ENCODE results near the gene GPR4. TPM values are rescaled to one million over a fixed set of nuclear protein-coding genes. Genes with fewer than 3 reads are reported as not detected.
A peak's percentile ranks its signal among the peaks of the same experiment; 100 is the strongest.

The GPR4 gene
- 1 to 10 TPM; 3.6 to 9.4 (median 5.6) TPM for total RNA-seq

DNA sequence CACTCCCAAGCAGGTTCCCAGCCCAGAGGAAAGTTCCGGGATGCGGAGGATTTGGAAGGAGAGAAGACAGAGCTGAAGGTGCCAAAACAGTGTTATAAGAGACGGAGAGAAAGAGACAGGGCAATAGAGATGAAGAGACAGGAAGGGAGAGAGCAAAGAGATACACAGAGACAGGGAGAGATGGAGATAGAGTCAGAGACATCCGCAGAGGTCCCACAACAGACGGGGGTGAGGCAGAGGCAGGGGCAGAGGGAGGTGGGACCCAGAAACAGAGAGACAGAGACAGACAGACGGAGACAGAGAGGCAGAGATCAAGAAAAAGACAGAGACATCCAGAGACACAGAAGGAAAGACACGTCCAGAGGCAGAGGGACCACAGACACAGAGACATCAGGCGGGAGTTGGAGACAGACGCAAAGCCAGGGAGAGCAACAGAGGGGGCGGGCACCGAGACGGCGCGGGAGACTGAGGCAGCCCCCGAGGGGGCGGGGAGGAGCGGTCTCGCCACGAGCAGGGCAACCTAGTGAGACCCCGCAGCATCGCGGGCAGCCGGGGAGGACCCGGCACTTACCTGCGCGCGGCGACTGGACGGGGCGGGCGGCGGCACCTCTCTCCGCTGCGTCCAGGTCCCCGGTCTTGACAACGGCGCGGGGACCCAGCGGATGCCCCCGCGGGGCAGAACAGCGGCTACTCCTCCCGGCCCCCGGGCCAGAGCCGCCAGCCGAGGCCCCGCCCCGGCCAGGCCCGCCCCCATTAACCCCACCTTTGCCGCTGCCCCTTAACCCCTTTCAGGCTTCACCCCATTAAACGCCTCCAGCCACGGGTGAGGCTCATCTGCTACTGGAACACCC is at the start of gene GPR4:
Gene GPR4, minus strand, starts transcription at position 689 of the 851 bp plus-strand sequence. CDS start 10,346 bp downstream, outside the sequence.
- TF ChIP-seq POLR2A (IDR thresholded peaks at IDR 0.05), result no peak
- TF ChIP-seq, protein P1, sequence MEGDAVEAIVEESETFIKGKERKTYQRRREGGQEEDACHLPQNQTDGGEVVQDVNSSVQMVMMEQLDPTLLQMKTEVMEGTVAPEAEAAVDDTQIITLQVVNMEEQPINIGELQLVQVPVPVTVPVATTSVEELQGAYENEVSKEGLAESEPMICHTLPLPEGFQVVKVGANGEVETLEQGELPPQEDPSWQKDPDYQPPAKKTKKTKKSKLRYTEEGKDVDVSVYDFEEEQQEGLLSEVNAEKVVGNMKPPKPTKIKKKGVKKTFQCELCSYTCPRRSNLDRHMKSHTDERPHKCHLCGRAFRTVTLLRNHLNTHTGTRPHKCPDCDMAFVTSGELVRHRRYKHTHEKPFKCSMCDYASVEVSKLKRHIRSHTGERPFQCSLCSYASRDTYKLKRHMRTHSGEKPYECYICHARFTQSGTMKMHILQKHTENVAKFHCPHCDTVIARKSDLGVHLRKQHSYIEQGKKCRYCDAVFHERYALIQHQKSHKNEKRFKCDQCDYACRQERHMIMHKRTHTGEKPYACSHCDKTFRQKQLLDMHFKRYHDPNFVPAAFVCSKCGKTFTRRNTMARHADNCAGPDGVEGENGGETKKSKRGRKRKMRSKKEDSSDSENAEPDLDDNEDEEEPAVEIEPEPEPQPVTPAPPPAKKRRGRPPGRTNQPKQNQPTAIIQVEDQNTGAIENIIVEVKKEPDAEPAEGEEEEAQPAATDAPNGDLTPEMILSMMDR (IDR thresholded peaks at IDR 0.05), result no peak
- intact Hi-C loops (cut with DNase I), result no loop called here

DNA sequence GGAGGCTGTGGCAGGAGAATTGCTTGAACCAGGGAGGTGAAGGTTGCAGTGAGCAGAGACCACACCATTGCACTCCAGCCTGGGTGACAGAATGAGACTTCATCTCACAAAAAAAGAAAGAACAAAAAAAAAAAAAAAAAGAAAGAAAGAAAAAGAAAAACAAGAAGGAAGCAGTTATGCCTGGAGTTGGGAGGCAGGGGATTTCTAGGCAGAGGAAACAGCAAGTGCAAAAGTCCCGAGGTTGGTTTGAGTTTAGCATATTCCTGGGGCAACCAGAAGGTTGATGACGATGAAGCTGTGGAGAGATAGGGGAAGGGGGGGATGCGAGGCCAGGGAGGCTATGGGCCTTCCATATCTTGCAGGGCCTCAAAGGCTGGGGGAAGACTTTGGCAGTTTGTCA is 48.7 kb upstream of the GPR4 start:
- DNase-seq, result no peak
- WGBS, 2 donors, result 80 to 89% methylated on average over 3 of the region's 3 CpGs

More for the DNA sequence above, at the start of gene GPR4:
- no peaks in the 10 kb centered on the region for H3K36me3 ChIP-seq
- DNase-seq, result no peak
- H3K27me3 ChIP-seq, result peaks cover 12% of the 10 kb centered on the region
- H3K4me1 ChIP-seq, result peaks cover 4 to 5% of the 10 kb centered on the region in 2 donors
- peak within 1 kb of the TSS in 1 of 3 donors; percentile 29 for H3K4me3 ChIP-seq (replicated peaks in 1 of 3)
- H3K27ac ChIP-seq, result peak within 1 kb of the TSS; percentile 22 to 66 (median 63)
- H3K9me3 ChIP-seq, result no peaks in the 10 kb centered on the region
- 2 to 3% methylated on average over 29 to 33 of the region's 52 CpGs for WGBS, 2 donors

DNA sequence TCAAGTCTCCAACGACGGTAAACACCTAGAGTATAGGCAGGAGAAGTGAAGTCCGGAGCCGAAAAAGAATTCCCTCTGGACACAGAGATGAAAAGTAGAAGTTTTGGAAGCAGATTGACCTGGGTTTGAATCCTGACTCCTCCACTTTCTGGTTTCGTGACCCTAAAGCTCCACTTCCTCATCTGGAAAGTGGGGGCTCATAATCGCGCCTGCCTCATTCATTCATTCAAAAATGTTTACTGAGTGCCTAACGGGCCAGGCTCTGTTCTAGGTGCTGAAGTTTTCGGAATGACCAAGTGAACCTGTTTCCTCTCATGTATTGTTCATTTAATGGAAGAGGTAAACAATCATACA is 44.3 kb upstream of the GPR4 start:
- H3K36me3 ChIP-seq, result no peaks in the 10 kb centered on the region
- no peak overlapping the region for H3K27ac ChIP-seq
- TF ChIP-seq, protein P1 (IDR thresholded peaks at IDR 0.05), result no peak
- no peak for TF ChIP-seq POLR2A (IDR thresholded peaks at IDR 0.05)
- intact Hi-C loops (cut with DNase I), result no loop called here
- 17 to 26% methylated on average over 8 to 9 of the region's 9 CpGs for WGBS, 2 donors
- DNase-seq, result no peak
- no peaks in the 10 kb centered on the region for H3K9me3 ChIP-seq
- no peak overlapping the region for H3K4me3 ChIP-seq (replicated peaks in 1 of 3)
- H3K4me1 ChIP-seq, result peaks cover 10 to 30% of the 10 kb centered on the region in 2 donors
- peaks cover 12% of the 10 kb centered on the region for H3K27me3 ChIP-seq

More for the DNA sequence above, 48.7 kb upstream of the GPR4 start:
- intact Hi-C loops (cut with DNase I), result no loop called here
- H3K27me3 ChIP-seq, result no peaks in the 10 kb centered on the region
- H3K9me3 ChIP-seq, result no peaks in the 10 kb centered on the region
- TF ChIP-seq POLR2A (IDR thresholded peaks at IDR 0.05), result no peak
- TF ChIP-seq, protein P1 (IDR thresholded peaks at IDR 0.05), result no peak
- no peak overlapping the region for H3K27ac ChIP-seq
- no peak overlapping the region for H3K4me3 ChIP-seq (replicated peaks in 1 of 3)
- H3K4me1 ChIP-seq, result peaks cover 0 to 7% of the 10 kb centered on the region in 2 donors
- H3K36me3 ChIP-seq, result no peaks in the 10 kb centered on the region

DNA sequence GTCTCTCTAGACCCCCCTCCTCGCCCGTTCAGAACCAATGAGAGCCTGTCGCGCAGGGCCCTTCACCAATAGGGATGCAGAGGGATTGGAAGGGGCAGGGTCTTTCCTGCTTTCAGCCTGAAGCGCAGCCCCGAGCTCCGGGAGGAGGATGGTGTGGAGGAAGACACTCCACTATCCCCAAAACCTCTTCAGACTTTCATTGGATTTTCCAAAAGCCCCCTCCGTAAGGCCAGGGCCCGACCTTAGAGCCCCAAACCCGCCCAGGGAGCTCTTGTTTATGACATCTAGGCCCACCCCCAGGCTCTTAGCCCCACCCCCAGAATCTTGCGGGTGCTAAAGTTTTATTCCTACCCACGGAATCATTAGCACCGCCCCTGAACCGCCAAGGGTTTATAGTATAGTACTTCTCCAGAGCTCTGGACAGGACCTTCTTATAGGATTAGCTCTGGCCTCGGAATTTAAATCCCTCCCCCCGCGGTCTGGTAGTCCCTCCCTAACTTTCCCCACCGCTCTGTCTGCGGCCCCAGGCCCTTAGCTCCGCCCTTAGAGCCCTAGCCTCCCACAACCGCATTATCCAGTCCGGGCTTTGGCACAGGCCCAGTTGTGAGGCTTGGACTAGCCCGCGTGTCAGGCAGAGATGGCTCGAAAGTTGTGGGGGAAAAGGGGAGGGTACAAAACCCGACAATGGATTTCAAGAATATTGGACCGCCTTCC is 43.8 kb upstream of the GPR4 start:
- intact Hi-C loops (cut with DNase I), result no loop called here
- Histone ChIP-seq H3K9me3 (no peaks in the 10 kb centered on the region), H3K27me3 (peaks cover 12% of the 10 kb centered on the region), H3K36me3 (no peaks in the 10 kb centered on the region), H3K27ac (peak overlapping the region in 1 of 3 donors; percentile 6), H3K4me3 (replicated peaks in 1 of 3) (no peak overlapping the region), H3K4me1 (peaks cover 10 to 35% of the 10 kb centered on the region in 2 donors)
- WGBS, 2 donors, result 2% methylated on average over 23 to 27 of the region's 27 CpGs
- DNase-seq, result peak; percentile 54 to 65
- TF ChIP-seq POLR2A (IDR thresholded peaks at IDR 0.05), result no peak
- TF ChIP-seq, protein P1 (IDR thresholded peaks at IDR 0.05), result no peak

Data from thyroid gland (tissue), 4 donors.